CD4-positive, alpha-beta T cell (primary cell): Measurements from ENCODE around the gene EIF2D. TPM values are rescaled to one million over a fixed set of nuclear protein-coding genes. Genes with fewer than 3 reads are reported as not detected.

ENCODE experiments used
- ATAC-seq: fragments of 200-7000 bp; cut with Tn5 transposase; one replicate; pipeline ENCODE4 v1.10.0; 2022; ENCODE audit warnings: mild to moderate bottlenecking; ENCODE audit not compliant: poor library complexity
- CTCF ChIA-PET: fragments of 350-600 bp; sonication (Branson Sonifier 250); formaldehyde crosslinking; loops from one replicate; lab custom pipeline; 2021; ENCODE audit warnings: antibody characterized with exemption, inconsistent platforms; lab: Charles Lee
- POLR2A ChIA-PET: fragments of 350-600 bp; sonication (Branson Sonifier 250); formaldehyde crosslinking; loops from one replicate; lab custom pipeline; 2021; ENCODE audit warnings: antibody characterized with exemption, inconsistent platforms; lab: Charles Lee
- DNase-seq, 14 experiments: peaks; one replicate each; pipeline ENCODE4 v3.0.0-alpha.2; 2013 to 2020; ENCODE audit warnings: mixed read lengths in 2 of 14
- H3K27ac ChIP-seq, 2 donors: one replicate each; pipeline versions ENCODE4 v1.5.1 to v1.7.0; 2013; ENCODE audit warnings: low read length in 2 of 2, low read depth in 1 of 2, mild to moderate bottlenecking in 1 of 2
- H3K27me3 ChIP-seq, 2 experiments: 1 replicate in 1 of 2; 2 replicates in 1 of 2; pipeline versions ENCODE4 v1.6.1 to v1.7.0; 2013; ENCODE audit warnings: low read length in 2 of 2, control low read depth in 1 of 2, mild to moderate bottlenecking in 1 of 2, moderate library complexity in 1 of 2; ENCODE audit not compliant: insufficient read depth in 2 of 2, control insufficient read depth in 1 of 2
- H3K36me3 ChIP-seq: one replicate; pipeline ENCODE4 v1.6.1; 2013; ENCODE audit warnings: low read length, control low read depth; ENCODE audit not compliant: insufficient read depth
- H3K4me1 ChIP-seq: one replicate; pipeline ENCODE4 v1.6.1; 2013; ENCODE audit warnings: low read length, control low read depth; ENCODE audit not compliant: insufficient read depth
- H3K4me3 ChIP-seq: one replicate; pipeline ENCODE4 v1.5.1; 2013; ENCODE audit warnings: mild to moderate bottlenecking, low read length, moderate library complexity
- H3K9me3 ChIP-seq, 2 experiments: 1 replicate in 1 of 2; 2 replicates in 1 of 2; pipeline versions ENCODE4 v1.6.1 to v1.7.0; 2013; ENCODE audit warnings: low read length in 2 of 2, mild to moderate bottlenecking in 2 of 2, control low read depth in 1 of 2, moderate library complexity in 1 of 2; ENCODE audit not compliant: control insufficient read depth in 1 of 2, insufficient read depth in 1 of 2
- H3K27ac Mint-ChIP-seq: one replicate; pipeline ENCODE4 v1.8.0; 2020; ENCODE audit warnings: mixed read lengths
- H3K27me3 Mint-ChIP-seq: one replicate; pipeline ENCODE4 v1.8.0; 2021; ENCODE audit warnings: mixed read lengths
- H3K36me3 Mint-ChIP-seq: one replicate; pipeline ENCODE4 v1.8.0; 2021; ENCODE audit warnings: low read depth, mixed read lengths
- H3K4me1 Mint-ChIP-seq: one replicate; pipeline ENCODE4 v1.8.0; 2021; ENCODE audit warnings: low read depth, mixed read lengths
- H3K4me3 Mint-ChIP-seq: one replicate; pipeline ENCODE4 v1.8.0; 2020; ENCODE audit warnings: mild to moderate bottlenecking, mixed read lengths
- H3K9me3 Mint-ChIP-seq: one replicate; pipeline ENCODE4 v1.8.0; 2020; ENCODE audit warnings: mixed read lengths
- CTCF ChIP-seq: fragments of 200-600 bp; IDR thresholded peaks from one replicate; pipeline ENCODE4 v1.8.0; 2022; ENCODE audit warnings: antibody characterized with exemption, mild to moderate bottlenecking
- intact Hi-C, 2 experiments: fragments of 100-400 bp; cut with DNase I in 1 of 2; cut with micrococcal nuclease in 1 of 2; formaldehyde crosslinking; loops; one replicate each; pipeline versions ENCODE4 v1.15.1 to v1.9.0; 2023 to 2025; cut with DNase I, micrococcal nuclease
- total RNA-seq, 174 experiments: library from RNA in 2 of 174; stranded (reverse) in 2 of 174; gene quantifications; one replicate each; pipeline ENCODE4 v1.2.3 and lab custom pipeline; 2021 to 2026

The EIF2D gene
- total RNA-seq, 2 experiments from 2014 or later = 48.9 to 51.6 TPM

DNA sequence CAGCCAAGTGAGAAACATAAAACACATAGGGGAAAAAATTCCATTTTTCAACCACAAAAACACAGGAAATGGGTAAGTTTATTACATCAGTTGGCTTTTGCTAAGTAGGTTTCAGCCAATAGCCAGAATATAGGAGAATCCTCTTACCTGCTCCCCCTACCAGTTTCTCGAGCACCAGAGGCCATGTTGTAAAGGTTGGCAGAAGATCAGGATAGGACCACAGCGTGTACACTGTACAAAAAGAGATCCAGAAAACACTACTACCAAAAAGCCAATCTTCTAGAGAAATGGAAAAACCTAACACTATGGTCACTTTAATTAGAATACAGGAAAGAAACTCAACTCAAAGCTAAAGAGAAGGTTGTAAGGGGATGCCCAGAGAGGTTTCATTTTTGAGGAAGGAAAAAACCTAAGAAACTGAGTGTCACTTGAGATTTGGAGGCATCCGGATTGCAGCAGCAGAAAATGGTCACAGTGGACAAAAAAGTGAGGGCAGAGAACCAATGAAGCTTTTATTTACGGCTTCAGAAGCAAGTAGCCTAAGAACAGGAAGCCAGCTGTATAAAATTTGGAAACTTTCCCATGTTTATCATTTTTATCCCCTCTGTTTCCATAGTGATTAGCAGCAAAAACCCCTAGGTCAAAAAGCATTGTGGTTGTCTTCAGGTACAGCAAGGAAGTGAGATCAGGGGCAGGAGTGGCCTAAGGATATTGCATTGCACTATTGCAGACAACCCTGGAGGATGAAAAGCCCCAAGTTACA is 2.9 kb downstream of the EIF2D start:
- Histone ChIP-seq H3K4me1 (peaks cover 18% of the 10 kb centered on the region), H3K27ac (no peak overlapping the region), H3K27me3 (no peaks in the 10 kb centered on the region), H3K4me3 (no peak overlapping the region), H3K36me3 (peaks cover 50% of the 10 kb centered on the region), H3K9me3 (no peaks in the 10 kb centered on the region)
- Mint-ChIP-seq H3K4me1 (peaks cover 20% of the 10 kb centered on the region), H3K27me3 (no peaks in the 10 kb centered on the region), H3K36me3 (peaks cover 68% of the 10 kb centered on the region), H3K9me3 (no peaks in the 10 kb centered on the region), H3K27ac (peak overlapping the region; percentile 42), H3K4me3 (peak overlapping the region; percentile 75)
- CTCF ChIA-PET = interaction anchor here (0.8 to 2.6 kb wide), 4 partner anchors 55 to 373 kb away, joined by 3 to 9 read pairs (median 3); partner anchors contain the start of gene IKBKE
- ATAC-seq (no peak), DNase-seq (no peak)
- POLR2A ChIA-PET = no interaction called here
- intact Hi-C loops = loop anchor here in 1 of 2 experiments (5.0 kb wide), 1 partner anchor 373 kb away; no protein-coding TSS in a partner anchor
- no peak for TF ChIP-seq CTCF

- no peaks in the 10 kb centered on the region for H3K27me3 Mint-ChIP-seq
- DNase-seq (peak; percentile 27 to 78 (median 49)), ATAC-seq (no peak)
- Histone ChIP-seq H3K4me3 (no peak overlapping the region), H3K4me1 (peaks cover 18% of the 10 kb centered on the region), H3K27me3 (no peaks in the 10 kb centered on the region), H3K27ac (no peak overlapping the region), H3K9me3 (no peaks in the 10 kb centered on the region), H3K36me3 (peaks cover 59% of the 10 kb centered on the region)
- H3K36me3 Mint-ChIP-seq = peaks cover 79% of the 10 kb centered on the region
- intact Hi-C loops = loop anchor here (1.0 to 5.0 kb wide), 2 partner anchors 56 to 374 kb away; no protein-coding TSS in a partner anchor
- H3K27ac Mint-ChIP-seq = no peak overlapping the region
- H3K4me3 Mint-ChIP-seq = no peak overlapping the region
- no peaks in the 10 kb centered on the region for H3K9me3 Mint-ChIP-seq
- ChIA-PET CTCF (interaction anchor here (1.3 to 2.6 kb wide), 2 partner anchors 56 to 374 kb away, joined by 6 to 9 read pairs; no protein-coding TSS in a partner anchor), POLR2A (no interaction called here)
- peaks cover 20% of the 10 kb centered on the region for H3K4me1 Mint-ChIP-seq
- TF ChIP-seq CTCF = peak; percentile 64
These were observed 4.1 kb downstream of the EIF2D start for GRCh38 chr1:206608108-206608698.

DNA sequence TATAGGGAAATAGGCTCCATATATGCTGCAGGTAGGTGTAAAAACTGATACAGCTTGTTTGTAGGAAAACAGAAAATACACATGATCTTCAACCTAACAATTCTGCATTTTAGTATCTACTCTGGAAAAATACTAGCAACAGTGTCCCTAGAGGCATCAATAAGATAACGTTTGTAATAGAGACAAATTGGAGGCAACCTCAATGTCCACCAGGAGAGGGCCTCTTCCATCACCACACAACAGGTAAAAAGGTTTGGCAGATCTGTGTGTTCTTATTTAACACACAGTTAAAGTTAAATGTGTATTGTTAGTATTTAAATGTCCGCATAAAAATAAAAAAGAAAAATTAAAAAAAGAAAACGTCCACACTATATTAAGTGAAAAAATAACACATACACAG is 5.4 kb downstream of the EIF2D start:
- no peaks in the 10 kb centered on the region for H3K27me3 ChIP-seq
- H3K36me3 ChIP-seq = peaks cover 73% of the 10 kb centered on the region
- H3K27ac Mint-ChIP-seq = no peak overlapping the region
- H3K4me3 Mint-ChIP-seq = no peak overlapping the region
- no peaks in the 10 kb centered on the region for H3K9me3 Mint-ChIP-seq
- CTCF ChIA-PET = interaction anchor here (1.1 to 2.6 kb wide), 4 partner anchors 15 to 375 kb away, joined by 3 to 9 read pairs (median 5); no protein-coding TSS in a partner anchor
- H3K27ac ChIP-seq = no peak overlapping the region
- H3K36me3 Mint-ChIP-seq = peaks cover 88% of the 10 kb centered on the region
- H3K4me3 ChIP-seq = no peak overlapping the region
- intact Hi-C loops = loop anchor here in 1 of 2 experiments (1.0 to 5.0 kb wide), 2 partner anchors 59 to 375 kb away; no protein-coding TSS in a partner anchor
- TF ChIP-seq CTCF = no peak
- no peaks in the 10 kb centered on the region for H3K9me3 ChIP-seq
- peak in 2 of 14 experiments; percentile 30 to 42 for DNase-seq
- H3K4me1 ChIP-seq = peaks cover 9% of the 10 kb centered on the region
- H3K4me1 Mint-ChIP-seq = peaks cover 16% of the 10 kb centered on the region
- no peaks in the 10 kb centered on the region for H3K27me3 Mint-ChIP-seq
- POLR2A ChIA-PET = no interaction called here
- peak; percentile 69 for ATAC-seq
